ENCODE data around the gene CCL17. TPM values are rescaled to one million over a fixed set of nuclear protein-coding genes. Genes with fewer than 3 reads are reported as not detected.

CCL17 gene
- total RNA-seq, 1 donor from 2014 or later, result not detected

DNA sequence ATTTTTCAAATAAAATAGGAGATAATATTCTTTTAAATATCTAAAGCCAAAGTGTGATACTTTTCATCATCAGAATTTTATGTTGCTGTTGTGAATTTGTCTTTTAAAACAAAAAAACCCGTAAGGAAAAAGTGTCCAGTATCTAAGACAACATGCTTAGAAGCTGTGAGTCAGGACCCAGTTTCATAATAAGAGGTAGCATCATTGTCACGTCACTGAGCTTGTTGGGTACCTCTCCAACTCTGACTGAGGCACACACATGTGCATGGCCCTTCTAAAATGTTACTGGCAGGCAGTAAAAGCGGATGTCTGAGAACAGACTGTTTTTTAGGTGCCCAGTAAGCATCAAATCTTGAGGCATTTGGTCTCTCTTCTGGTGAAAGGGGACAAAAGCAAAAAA, 40.1 kb downstream of the CCL17 start:
- Histone ChIP-seq H3K4me1 (peaks cover 56% of the 10 kb centered on the region), H3K27ac (replicated peaks) (no peak overlapping the region), H3K9me3 (replicated peaks) (peaks cover 11% of the 10 kb centered on the region), H3K27me3 (ENCODE audit: low read depth) (no peaks in the 10 kb centered on the region), H3K36me3 (peaks cover 18% of the 10 kb centered on the region), H3K4me3 (no peak overlapping the region)
- intact Hi-C loops (cut with micrococcal nuclease), result no loop called here
- TF ChIP-seq, protein P1, sequence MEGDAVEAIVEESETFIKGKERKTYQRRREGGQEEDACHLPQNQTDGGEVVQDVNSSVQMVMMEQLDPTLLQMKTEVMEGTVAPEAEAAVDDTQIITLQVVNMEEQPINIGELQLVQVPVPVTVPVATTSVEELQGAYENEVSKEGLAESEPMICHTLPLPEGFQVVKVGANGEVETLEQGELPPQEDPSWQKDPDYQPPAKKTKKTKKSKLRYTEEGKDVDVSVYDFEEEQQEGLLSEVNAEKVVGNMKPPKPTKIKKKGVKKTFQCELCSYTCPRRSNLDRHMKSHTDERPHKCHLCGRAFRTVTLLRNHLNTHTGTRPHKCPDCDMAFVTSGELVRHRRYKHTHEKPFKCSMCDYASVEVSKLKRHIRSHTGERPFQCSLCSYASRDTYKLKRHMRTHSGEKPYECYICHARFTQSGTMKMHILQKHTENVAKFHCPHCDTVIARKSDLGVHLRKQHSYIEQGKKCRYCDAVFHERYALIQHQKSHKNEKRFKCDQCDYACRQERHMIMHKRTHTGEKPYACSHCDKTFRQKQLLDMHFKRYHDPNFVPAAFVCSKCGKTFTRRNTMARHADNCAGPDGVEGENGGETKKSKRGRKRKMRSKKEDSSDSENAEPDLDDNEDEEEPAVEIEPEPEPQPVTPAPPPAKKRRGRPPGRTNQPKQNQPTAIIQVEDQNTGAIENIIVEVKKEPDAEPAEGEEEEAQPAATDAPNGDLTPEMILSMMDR (IDR thresholded peaks at IDR 0.05; ENCODE audit: borderline replicate concordance), result no peak
- no peak for DNase-seq

- intact Hi-C loops (cut with micrococcal nuclease), result no loop called here
- H3K4me1 ChIP-seq, result peaks cover 57% of the 10 kb centered on the region
- H3K27me3 ChIP-seq (ENCODE audit: low read depth), result no peaks in the 10 kb centered on the region
Measured at GRCh38 chr16:57445510-57445909, 40.9 kb downstream of the CCL17 start.

GRCh38 chr16:57446531-57447185, 42.1 kb downstream of the CCL17 start:
- peak; percentile 36 for DNase-seq
- peak overlapping the region; percentile 98 for H3K4me3 ChIP-seq
- no peaks in the 10 kb centered on the region for H3K9me3 ChIP-seq (replicated peaks)
- peaks cover 63% of the 10 kb centered on the region for H3K4me1 ChIP-seq
- peaks cover 15% of the 10 kb centered on the region for H3K36me3 ChIP-seq
- H3K27me3 ChIP-seq (ENCODE audit: low read depth), result no peaks in the 10 kb centered on the region
- intact Hi-C loops (cut with micrococcal nuclease), result no loop called here
- H3K27ac ChIP-seq (replicated peaks), result peak overlapping the region; percentile 98
- TF ChIP-seq, protein P1 (IDR thresholded peaks at IDR 0.05; ENCODE audit: borderline replicate concordance), result no peak

More at GRCh38 chr16:57445510-57445909, 40.9 kb downstream of the CCL17 start:
- DNase-seq, result no peak
- H3K27ac ChIP-seq (replicated peaks), result no peak overlapping the region
- TF ChIP-seq, protein P1 (IDR thresholded peaks at IDR 0.05; ENCODE audit: borderline replicate concordance), result no peak
- H3K4me3 ChIP-seq, result no peak overlapping the region
- peaks cover 10% of the 10 kb centered on the region for H3K36me3 ChIP-seq
- peaks cover 3% of the 10 kb centered on the region for H3K9me3 ChIP-seq (replicated peaks)

GRCh38 chr16:57447186-57447962, 42.8 kb downstream of the CCL17 start, which contains the start of the genes CIAPIN1 and COQ9:
Gene CIAPIN1 (minus strand): TSS chr16:57447385. CDS start chr16:57440928, 6,457 bp downstream.
Gene COQ9 (plus strand): TSS chr16:57447479. CDS start chr16:57447506, 27 bp downstream.
- intact Hi-C loops (cut with micrococcal nuclease), result no loop called here

DNA sequence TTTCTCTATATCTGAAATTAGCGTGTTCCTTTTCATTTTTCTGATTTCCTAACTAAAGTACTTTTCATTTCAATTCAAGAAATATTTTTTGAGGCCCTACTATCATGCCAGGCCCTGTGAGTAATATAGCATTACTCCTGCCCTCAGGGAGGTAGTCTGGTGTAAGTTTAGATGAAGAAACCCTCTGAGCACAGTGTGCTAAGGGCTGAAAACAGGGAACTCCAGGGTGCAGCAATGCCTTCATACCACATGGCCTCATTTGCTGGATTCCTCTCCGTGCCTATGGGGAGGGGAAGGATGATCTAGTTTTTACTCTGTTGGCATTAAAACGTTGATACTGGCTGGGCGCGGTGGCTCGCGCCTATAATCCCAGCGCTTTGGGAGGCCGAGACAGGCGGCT, 47.5 kb downstream of the CCL17 start:
- intact Hi-C loops (cut with micrococcal nuclease), result no loop called here
- Histone ChIP-seq H3K4me1 (peaks cover 32% of the 10 kb centered on the region), H3K4me3 (no peak overlapping the region), H3K9me3 (replicated peaks) (no peaks in the 10 kb centered on the region), H3K27me3 (ENCODE audit: low read depth) (no peaks in the 10 kb centered on the region), H3K36me3 (peaks cover 63% of the 10 kb centered on the region), H3K27ac (replicated peaks) (no peak overlapping the region)
- TF ChIP-seq, protein P1 (IDR thresholded peaks at IDR 0.05; ENCODE audit: borderline replicate concordance), result no peak
- DNase-seq, result no peak

More at GRCh38 chr16:57447186-57447962, 42.8 kb downstream of the CCL17 start, which contains the start of the genes CIAPIN1 and COQ9:
- peaks cover 17% of the 10 kb centered on the region for H3K36me3 ChIP-seq
- H3K4me1 ChIP-seq, result peaks cover 63% of the 10 kb centered on the region
- no peaks in the 10 kb centered on the region for H3K9me3 ChIP-seq (replicated peaks)
- H3K27me3 ChIP-seq (ENCODE audit: low read depth), result no peaks in the 10 kb centered on the region
- TF ChIP-seq, protein P1 (IDR thresholded peaks at IDR 0.05; ENCODE audit: borderline replicate concordance), result no peak
- peak within 1 kb of the TSS; percentile 98 for H3K4me3 ChIP-seq
- H3K27ac ChIP-seq (replicated peaks), result peak within 1 kb of the TSS; percentile 98
- peak; percentile 96 for DNase-seq

Measured in left ventricle myocardium inferior (tissue), 1 donor.